ENCODE data around the gene COQ9.

COQ9 gene

GRCh38 chr16:57473906-57474305 is 26.6 kb downstream of the COQ9 start:
- no peak for DNase-seq

- DNase-seq: no peak
These were observed 27.7 kb downstream of the COQ9 start for GRCh38 chr16:57474671-57475661.

DNA sequence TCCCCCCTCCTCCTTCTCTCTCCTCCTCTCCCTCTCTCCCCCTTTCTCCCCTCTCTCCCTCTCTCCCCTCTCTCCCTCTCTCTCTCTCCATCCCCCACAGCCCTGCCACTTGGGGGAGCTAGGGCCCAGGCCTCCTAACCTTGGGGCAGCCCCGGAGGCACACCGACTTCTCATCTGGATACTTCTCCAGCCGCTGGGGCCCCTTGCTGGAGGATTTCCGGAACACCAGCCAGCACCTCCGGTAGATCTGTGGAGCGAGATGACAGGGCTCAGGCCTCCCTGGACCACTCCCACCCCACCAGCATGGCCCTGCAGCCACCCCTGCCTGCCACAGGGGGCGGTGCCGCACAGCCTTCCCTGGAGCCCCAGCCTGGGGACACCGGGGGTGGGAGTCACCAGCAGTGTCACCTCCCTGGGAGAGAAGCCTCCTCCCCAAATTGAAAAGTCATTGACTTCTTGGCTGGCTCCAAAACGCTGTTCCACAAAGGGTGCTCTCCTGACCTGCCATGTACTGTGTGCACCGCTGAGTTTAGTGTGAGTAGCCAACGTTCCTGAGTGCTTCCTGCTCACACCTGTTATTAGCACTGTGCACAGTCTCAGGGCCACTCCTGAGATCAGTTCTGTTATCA is 28.5 kb downstream of the COQ9 start:
- DNase-seq: peak; percentile 12

DNA sequence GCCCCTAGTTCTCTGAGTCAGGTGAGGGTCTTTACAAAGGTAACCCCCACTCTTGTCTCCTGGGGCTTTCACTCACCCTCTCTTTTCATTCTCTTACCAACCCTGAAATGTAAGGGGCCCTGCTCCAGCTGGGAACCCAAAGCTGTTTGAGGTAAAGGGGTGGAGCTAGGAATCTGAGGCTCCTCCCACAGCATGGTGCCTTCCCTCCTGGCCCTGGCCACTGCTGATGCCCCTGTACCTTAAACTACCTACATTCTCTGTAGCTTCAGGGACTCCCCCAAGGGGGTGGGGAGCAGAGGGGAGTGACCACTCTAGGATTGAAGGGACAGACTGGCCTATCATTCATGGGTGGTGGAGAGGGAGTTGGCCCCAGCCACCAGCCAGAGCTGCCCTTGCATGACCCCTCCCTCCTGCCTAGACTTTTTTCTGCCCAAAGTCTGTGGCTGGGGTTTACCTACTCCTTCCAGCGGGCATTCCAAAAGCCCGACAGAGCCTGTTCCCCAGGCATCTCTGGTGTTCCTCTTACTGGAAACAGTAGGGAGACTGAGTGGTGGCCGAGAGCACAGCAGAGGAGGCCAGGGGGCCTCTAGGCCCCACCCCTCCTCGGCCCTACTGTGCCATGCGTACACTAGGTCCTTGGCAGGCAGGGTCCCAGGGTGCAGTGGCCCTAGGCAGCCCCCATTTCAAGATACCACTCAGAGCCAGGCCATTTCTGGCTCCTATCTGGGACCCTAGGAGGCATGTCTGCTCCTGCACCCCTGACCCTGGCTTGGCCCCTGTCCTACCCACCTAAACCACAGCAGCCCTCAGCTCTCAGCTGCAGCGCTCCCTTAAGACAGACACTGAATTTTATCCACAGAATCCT is 29.5 kb downstream of the COQ9 start:
- no peak for DNase-seq

DNA sequence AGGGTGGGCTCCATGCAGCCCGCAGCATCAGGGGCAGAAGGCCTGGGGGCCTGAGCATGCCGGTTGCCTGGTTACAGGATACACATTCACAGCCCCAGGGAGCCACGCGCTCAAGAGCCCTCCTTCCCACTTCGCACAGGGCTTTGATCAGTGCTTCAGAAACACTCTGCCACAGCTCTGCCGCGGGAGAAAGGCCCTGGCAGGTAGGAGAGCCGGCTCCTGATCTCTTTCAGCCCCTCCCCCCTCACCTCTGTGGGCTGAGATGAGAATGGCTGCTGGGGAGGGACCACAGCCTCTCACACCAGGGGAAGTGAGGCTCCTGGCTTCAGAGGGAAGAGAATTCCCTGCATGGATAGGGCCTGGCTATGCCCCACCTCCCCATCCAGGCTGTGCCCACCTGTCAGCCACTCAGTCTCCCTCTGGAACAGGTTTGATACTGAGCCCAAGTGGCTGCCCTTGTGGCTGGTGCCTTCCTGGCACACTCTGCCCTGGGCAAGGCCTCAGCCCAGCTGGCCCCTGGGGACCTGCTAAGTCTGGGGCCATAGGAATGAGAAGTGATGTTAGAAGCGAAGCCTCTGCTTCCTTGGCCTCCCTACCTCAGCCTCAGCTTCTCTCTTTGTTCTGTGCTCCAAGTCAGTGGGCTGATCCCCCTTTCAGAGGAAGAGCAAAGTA is 30.4 kb downstream of the COQ9 start:
- DNase-seq: no peak

GRCh38 chr16:57478396-57479204 is 31.3 kb downstream of the COQ9 start:
- DNase-seq: no peak

GRCh38 chr16:57479205-57479975 is 32.1 kb downstream of the COQ9 start:
- peak; percentile 5 for DNase-seq

DNA sequence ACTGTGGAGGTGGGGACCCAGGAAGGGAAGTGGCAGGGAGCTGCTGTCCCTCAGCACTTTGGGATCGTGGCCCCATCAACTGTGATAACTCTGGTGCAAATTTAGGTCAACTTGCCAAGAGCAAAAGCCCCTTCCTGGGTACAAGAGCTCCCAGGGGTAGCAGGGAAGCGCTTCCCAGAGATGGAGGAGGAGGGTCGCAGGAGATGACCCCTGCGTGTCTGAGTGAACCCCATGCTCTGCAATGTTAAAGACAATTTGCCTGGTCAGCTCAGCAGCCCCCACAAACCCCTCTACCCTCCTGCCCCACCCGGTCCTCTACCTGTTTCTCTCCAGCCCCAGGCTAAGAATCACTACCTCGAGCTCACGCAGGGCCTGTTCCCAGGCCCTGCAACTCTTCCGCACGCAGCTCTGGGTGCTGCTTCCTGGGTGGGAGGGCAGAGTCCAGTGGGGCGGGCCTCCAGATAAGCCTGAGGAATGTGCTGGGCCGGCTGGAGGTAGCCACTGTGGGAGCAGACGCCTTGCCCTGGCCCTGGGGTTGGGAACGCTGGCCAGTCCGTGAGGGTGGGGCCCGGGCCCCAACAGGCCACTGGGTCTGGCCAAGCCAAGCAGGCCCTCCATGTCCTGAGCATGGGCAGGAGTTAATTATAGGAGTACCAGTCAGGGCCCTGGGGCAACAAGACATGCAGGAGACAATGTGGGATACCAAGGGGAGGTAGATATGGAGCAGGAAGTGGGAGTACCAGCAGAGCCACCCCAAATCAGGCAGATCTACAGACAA is 32.9 kb downstream of the COQ9 start:
- no peak for DNase-seq

GRCh38 chr16:57480754-57481230 is 33.5 kb downstream of the COQ9 start:
- DNase-seq: peak; percentile 63

DNA sequence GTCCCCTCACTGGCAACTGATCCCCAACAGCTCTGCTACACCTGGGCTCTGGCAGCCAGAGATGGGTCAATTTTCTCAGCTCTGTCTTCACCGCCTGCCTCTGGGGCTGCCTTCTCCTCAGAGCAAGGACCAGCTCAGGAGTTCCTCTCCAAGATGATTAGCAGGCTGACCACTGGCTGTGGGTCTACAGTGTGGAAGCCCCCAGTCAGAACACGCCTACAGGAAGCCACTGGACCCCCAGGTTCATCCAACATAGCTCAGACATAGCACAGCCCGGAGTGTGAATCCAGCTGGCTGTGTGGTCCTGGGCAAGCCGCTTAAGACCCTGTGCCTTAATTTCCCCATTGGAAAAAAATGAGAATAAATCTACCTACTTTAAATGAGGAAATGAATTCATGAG is 34.1 kb downstream of the COQ9 start:
- no peak for DNase-seq

DNA sequence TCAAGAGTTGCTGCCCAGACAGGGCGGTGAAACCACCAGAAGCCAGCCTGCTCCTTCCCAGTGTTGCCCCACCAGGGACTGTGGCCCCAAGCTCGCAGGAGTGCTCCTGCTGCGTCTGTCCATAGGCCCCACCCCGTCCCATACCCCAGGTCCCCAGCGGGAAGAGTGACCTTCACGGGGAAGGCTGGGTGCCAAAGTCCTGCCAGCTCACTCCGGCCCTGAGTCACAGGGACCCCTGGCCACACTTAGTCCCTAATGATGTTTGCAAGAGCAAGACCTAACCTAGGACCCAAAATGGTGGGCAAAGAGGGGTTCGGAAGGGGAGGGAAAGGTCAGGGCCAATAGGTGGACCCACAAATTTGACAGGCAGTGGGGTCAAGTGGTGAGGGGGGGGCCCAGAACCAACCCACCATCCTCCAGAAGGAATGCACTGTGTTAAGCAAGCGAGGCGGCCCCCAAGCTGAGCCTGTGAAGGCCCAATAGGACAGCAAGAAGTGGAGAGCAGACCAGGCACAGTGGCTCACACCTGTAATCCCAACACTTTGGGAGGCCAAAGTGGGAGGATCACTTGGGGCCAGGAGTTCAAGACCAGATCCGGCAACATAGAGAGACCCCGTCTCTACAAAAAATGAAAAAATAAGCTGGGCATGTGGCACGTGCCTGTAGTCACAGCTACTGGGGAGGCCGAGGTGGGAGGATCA is 35.7 kb downstream of the COQ9 start:
- no peak for DNase-seq

DNA sequence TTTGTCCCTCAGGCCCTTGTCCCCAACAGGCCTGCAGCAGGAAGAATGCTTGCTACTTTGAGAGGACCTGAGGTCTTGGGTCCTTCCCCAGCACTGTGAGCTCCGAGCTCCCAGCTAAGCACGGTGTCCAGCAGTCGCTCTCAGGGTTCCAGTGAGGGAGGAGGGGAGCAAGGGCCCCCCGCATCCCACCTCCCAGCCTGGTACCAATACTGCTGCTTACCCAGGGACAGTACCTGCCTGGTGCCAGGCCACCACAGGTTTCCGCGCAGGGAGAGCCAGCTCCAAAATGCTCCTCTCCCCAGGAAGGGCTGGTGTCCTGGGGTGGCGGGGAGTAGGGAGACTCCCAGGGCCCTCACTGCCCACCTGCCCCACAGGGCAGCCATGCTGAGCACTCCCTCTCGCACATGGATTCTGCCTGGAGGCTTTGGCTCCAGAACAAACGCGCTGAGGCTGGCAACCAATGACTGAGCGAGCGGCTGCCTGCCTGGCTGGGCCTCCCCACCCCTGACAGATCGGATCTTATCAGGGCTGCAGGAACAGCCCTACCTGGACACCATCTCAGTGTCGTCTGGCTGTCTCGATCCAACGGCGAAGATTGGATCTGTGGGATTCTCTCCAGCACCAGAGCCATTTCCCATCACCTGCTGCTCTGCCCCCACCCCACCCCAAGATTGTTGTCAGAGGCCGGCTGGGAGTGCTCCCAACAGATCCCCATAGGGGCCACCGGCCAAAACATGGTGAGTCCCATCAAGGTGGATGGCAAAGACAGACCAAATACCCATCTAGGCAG is 36.6 kb downstream of the COQ9 start:
- no peak for DNase-seq

- no peak for DNase-seq
These were observed 37.3 kb downstream of the COQ9 start for GRCh38 chr16:57484515-57485005.

- no peak for DNase-seq
These were observed 38.0 kb downstream of the COQ9 start for GRCh38 chr16:57485091-57485915.

DNA sequence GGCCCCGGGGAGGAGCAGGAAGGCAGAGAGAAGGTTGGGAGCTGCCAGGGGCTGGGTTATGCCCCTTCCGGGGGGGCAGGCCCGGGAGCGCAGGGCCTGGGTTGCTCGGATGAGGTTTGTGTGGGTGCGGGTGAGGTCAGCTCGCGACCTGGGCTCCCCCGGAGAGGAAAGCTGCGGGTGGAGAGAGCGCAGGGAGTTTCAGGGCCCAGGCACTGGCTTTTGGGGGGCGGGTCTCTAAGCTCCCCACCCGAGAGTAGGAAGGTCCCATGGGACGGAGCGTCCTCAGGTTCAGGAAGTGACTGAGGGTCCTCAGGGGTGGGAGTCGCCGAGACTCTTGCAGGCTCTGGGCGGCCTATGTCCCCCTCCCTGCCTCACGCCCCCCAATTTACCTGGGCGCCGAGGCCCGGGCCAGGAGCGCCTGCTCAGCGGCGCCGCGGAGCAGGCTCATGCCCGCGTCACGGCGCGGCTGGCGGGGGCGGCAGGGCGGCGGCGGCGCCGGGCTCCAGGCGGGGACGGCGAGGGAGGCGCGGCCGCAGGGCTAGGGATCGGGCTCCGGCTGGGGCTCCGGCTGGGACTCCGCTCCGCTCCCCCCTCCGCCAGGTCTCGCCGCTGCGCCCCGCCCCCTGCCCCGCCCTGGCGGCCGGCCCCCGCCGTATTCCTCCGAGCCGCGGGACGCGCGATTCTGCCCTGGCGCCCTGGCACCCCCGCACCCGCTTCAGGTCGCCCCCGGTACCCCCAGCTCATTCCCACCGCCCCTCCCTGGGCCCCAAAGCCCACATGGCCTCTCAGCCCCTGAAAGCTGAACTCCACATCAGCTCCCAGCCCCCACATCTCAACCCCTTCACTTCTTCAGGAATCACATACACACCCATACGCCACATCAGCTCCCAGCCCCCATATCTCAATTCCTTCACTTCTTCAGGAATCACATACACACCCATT is 38.9 kb downstream of the COQ9 start, which contains the start of gene DOK4:
Gene DOK4 (minus strand): TSS at position 578 of the 942 bp plus-strand sequence. CDS start 6,986 bp downstream, outside the sequence.
- DNase-seq: peak; percentile 24
